B cell (primary cell): Measurements from ENCODE around the gene TBC1D2. TPM values are rescaled to one million over a fixed set of nuclear protein-coding genes. Genes with fewer than 3 reads are reported as not detected.

Source experiments
- ATAC-seq: fragments of 200-7000 bp; cut with Tn5 transposase; one replicate; pipeline ENCODE4 v1.10.0; 2021; ENCODE audit warnings: low read depth, mild to moderate bottlenecking, moderate number of reproducible peaks, moderate library complexity
- CTCF ChIA-PET: fragments of 350-600 bp; sonication (Branson Sonifier 250); formaldehyde crosslinking; loops from one replicate; lab custom pipeline; 2021; ENCODE audit warnings: antibody characterized with exemption, inconsistent platforms; lab: Charles Lee
- POLR2A ChIA-PET: fragments of 350-600 bp; sonication (Branson Sonifier 250); formaldehyde crosslinking; loops from one replicate; lab custom pipeline; 2021; ENCODE audit warnings: antibody characterized with exemption; lab: Charles Lee
- DNase-seq: peaks from one replicate; pipeline ENCODE4 v3.0.0; 2013
- H2AFZ ChIP-seq: 2 replicates; pipeline ENCODE4 v1.6.1; 2012; ENCODE audit warnings: mild to moderate bottlenecking, low read depth, low read length; ENCODE audit not compliant: insufficient read depth, poor library complexity, severe bottlenecking
- H3K27ac ChIP-seq, 2 donors: 1 replicate in 1 of 2; 2 replicates in 1 of 2; pipeline ENCODE4 v1.5.1; 2012 to 2013; ENCODE audit warnings: low read length in 2 of 2, mild to moderate bottlenecking in 2 of 2, moderate library complexity in 1 of 2
- H3K27me3 ChIP-seq, 4 experiments: fragments of 200-600 bp in 1 of 4; sonication (generic) in 1 of 4; replicated peaks in 1 of 4; 1 replicate in 2 of 4; 2 replicates in 2 of 4; pipeline versions ENCODE4 v1.6.1 to v1.7.0; 2013 to 2016; ENCODE audit warnings: low read length in 3 of 4, mild to moderate bottlenecking in 2 of 4, mixed read lengths in 1 of 4, moderate library complexity in 1 of 4; ENCODE audit not compliant: insufficient read depth in 4 of 4, control insufficient read depth in 3 of 4; ENCODE audit errors: control extremely low read depth in 1 of 4
- H3K36me3 ChIP-seq, 2 experiments: replicated peaks in 1 of 2; 1 replicate in 1 of 2; 2 replicates in 1 of 2; pipeline versions ENCODE4 v1.6.1 to v1.7.1; 2013; ENCODE audit warnings: low read length in 1 of 2; ENCODE audit not compliant: insufficient read depth in 2 of 2, control insufficient read depth in 1 of 2; ENCODE audit errors: control extremely low read depth in 1 of 2, extremely low read depth in 1 of 2
- H3K4me1 ChIP-seq, 2 donors: fragments of 200-600 bp in 1 of 2; sonication (generic) in 1 of 2; 1 replicate in 1 of 2; 2 replicates in 1 of 2; pipeline versions ENCODE4 v1.5.1 to v1.6.1; 2013 to 2017; ENCODE audit warnings: low read length in 2 of 2; ENCODE audit not compliant: control insufficient read depth in 2 of 2, insufficient read depth in 2 of 2
- H3K4me2 ChIP-seq: replicated peaks from 2 replicates; pipeline ENCODE3; 2012; ENCODE audit warnings: mild to moderate bottlenecking, low read depth, low read length; ENCODE audit not compliant: poor library complexity, severe bottlenecking
- H3K4me3 ChIP-seq, 5 experiments: fragments of 200-600 bp in 1 of 5; sonication (generic) in 1 of 5; 1 replicate in 3 of 5; 2 replicates in 2 of 5; pipeline versions ENCODE4 v1.5.1 to v1.7.0; 2011 to 2016; ENCODE audit warnings: low read length in 4 of 5, mild to moderate bottlenecking in 4 of 5, low read depth in 2 of 5, control low read depth in 1 of 5, moderate library complexity in 1 of 5; ENCODE audit not compliant: insufficient read depth in 1 of 5; ENCODE audit errors: control extremely low read depth in 1 of 5, extremely low read depth in 1 of 5
- H3K79me2 ChIP-seq: fragments of 200-600 bp; sonication (generic); one replicate; pipeline ENCODE4 v1.6.0; 2016; ENCODE audit warnings: low read length; ENCODE audit not compliant: control insufficient read depth, insufficient read depth
- H3K9ac ChIP-seq: fragments of 200-600 bp; sonication (generic); 2 replicates; pipeline ENCODE4 v1.6.1; 2017; ENCODE audit warnings: mild to moderate bottlenecking, low read length, moderate library complexity
- H3K9me3 ChIP-seq, 3 donors: one replicate each; pipeline versions ENCODE4 v1.6.1 to v1.7.1; 2013; ENCODE audit warnings: low read length in 2 of 3; ENCODE audit not compliant: control insufficient read depth in 2 of 3, insufficient read depth in 1 of 3; ENCODE audit errors: control extremely low read depth in 1 of 3
- H4K20me1 ChIP-seq: 2 replicates; pipeline ENCODE4 v1.6.0; 2012; ENCODE audit warnings: mild to moderate bottlenecking, low read length; ENCODE audit not compliant: insufficient read depth, control insufficient read depth, poor library complexity, severe bottlenecking
- H3K27ac Mint-ChIP-seq: one replicate; pipeline ENCODE4 v1.8.0; 2021; ENCODE audit warnings: mixed read lengths
- H3K27me3 Mint-ChIP-seq: one replicate; pipeline ENCODE4 v1.8.0; 2021; ENCODE audit warnings: mixed read lengths
- H3K4me1 Mint-ChIP-seq: one replicate; pipeline ENCODE4 v1.8.0; 2021; ENCODE audit warnings: mixed read lengths
- H3K4me3 Mint-ChIP-seq: one replicate; pipeline ENCODE4 v1.8.0; 2021; ENCODE audit warnings: mixed read lengths
- H3K9me3 Mint-ChIP-seq: one replicate; pipeline ENCODE4 v1.8.0; 2022; ENCODE audit warnings: mixed read lengths; ENCODE audit not compliant: insufficient read depth
- CTCF ChIP-seq: fragments of 200-600 bp; IDR thresholded peaks from one replicate; pipeline ENCODE4 v1.8.0; 2022; ENCODE audit warnings: antibody characterized with exemption, mild to moderate bottlenecking
- EZH2 ChIP-seq: IDR thresholded peaks from 2 replicates; pipeline ENCODE4 v1.6.1; 2012; ENCODE audit warnings: borderline replicate concordance, low read depth, mild to moderate bottlenecking, moderate library complexity, low read length; ENCODE audit not compliant: insufficient read depth, poor library complexity, severe bottlenecking
- WGBS: methylation state at CpG from one replicate; pipeline ENCODE4 v1.1.5; 2013; ENCODE audit warnings: missing lambda C conversion rate; ENCODE audit not compliant: insufficient coverage; 5-methylcytosine and 5-hydroxymethylcytosine counted together
- intact Hi-C: fragments of 100-400 bp; cut with micrococcal nuclease; formaldehyde crosslinking; loops from one replicate; pipeline ENCODE4 v1.10.0; 2022
- polyA plus RNA-seq: library from polyadenylated mRNA; depleted of rRNA; stranded (reverse); fragments of >200 nt; gene quantifications from 2 replicates; pipeline ENCODE4 v1.2.3, GENCODE V29; 2012
- total RNA-seq, 2 donors: library from RNA; stranded (reverse); fragments of 120-200 nt in 1 of 2; gene quantifications; 1 replicate in 1 of 2; 2 replicates in 1 of 2; pipeline versions ENCODE4 v1.2.3 to v1.2.4, GENCODE V29; 2013 to 2022

The TBC1D2 gene
- total and polyA plus RNA-seq, 2 donors (not counting 1 experiment from before 2014, with no cell fraction given) = 5.0 to 5.3 TPM

- Histone ChIP-seq H3K4me2 (no peak overlapping the region), H3K27me3 (peaks cover 0 to under 1% (median 0%) of the 10 kb centered on the region in 4 experiments), H2AFZ (no peak overlapping the region), H3K4me3 (no peak overlapping the region), H3K9ac (no peak overlapping the region), H3K4me1 (peaks cover 0 to under 1% of the 10 kb centered on the region in 2 donors), H4K20me1 (no peaks in the 10 kb centered on the region), H3K9me3 (peaks cover 0 to 4% (median 0%) of the 10 kb centered on the region in 3 donors), H3K36me3 (no peaks in the 10 kb centered on the region), H3K79me2 (no peaks in the 10 kb centered on the region), H3K27ac (no peak overlapping the region)
- no peaks in the 10 kb centered on the region for H3K9me3 Mint-ChIP-seq
- CTCF ChIA-PET = interaction anchor here (1.3 kb wide), 1 partner anchor 19 kb away, joined by 3 read pairs; no protein-coding TSS in a partner anchor
- TF ChIP-seq CTCF = no peak
- H3K4me3 Mint-ChIP-seq = no peak overlapping the region
- H3K27me3 Mint-ChIP-seq = no peaks in the 10 kb centered on the region
- no peak for DNase-seq
- peaks cover under 1% of the 10 kb centered on the region for H3K4me1 Mint-ChIP-seq
- H3K27ac Mint-ChIP-seq = no peak overlapping the region
- no CpG with 5 or more reads among the region's 1 CpG for WGBS
- ATAC-seq = no peak
- intact Hi-C loops = no loop called here
- POLR2A ChIA-PET = no interaction called here
These were observed 69.2 kb downstream of the TBC1D2 start for GRCh38 chr9:98186236-98186635.

GRCh38 chr9:98185611-98186171 is 69.8 kb downstream of the TBC1D2 start:
- Histone ChIP-seq H2AFZ (no peak overlapping the region), H3K4me1 (no peaks in the 10 kb centered on the region), H3K9ac (no peak overlapping the region), H3K79me2 (no peaks in the 10 kb centered on the region), H4K20me1 (no peaks in the 10 kb centered on the region), H3K27me3 (no peaks in the 10 kb centered on the region), H3K9me3 (peaks cover 0 to 4% (median 0%) of the 10 kb centered on the region in 3 donors), H3K4me2 (no peak overlapping the region), H3K4me3 (no peak overlapping the region), H3K36me3 (no peaks in the 10 kb centered on the region), H3K27ac (no peak overlapping the region)
- Mint-ChIP-seq H3K27me3 (no peaks in the 10 kb centered on the region), H3K27ac (no peak overlapping the region), H3K4me1 (no peaks in the 10 kb centered on the region), H3K9me3 (no peaks in the 10 kb centered on the region), H3K4me3 (no peak overlapping the region)
- ATAC-seq = no peak
- ChIA-PET CTCF (interaction anchor here (1.3 kb wide), 1 partner anchor 20 kb away, joined by 3 read pairs; no protein-coding TSS in a partner anchor), POLR2A (no interaction called here)
- no peak for DNase-seq
- 80% methylated on average over 5 of the region's 6 CpGs for WGBS
- intact Hi-C loops = no loop called here
- TF ChIP-seq CTCF = no peak
- no peak for TF ChIP-seq EZH2
